HG03342 (cell line): ENCODE results near the gene PAK6.

Source experiments
- ATAC-seq: cut with Tn5 transposase; IDR thresholded peaks from one replicate; pipeline ENCODE4 v1.9.1; 2021; ENCODE audit warnings: mild to moderate bottlenecking, moderate library complexity; ENCODE audit not compliant: unreplicated experiment

PAK6 gene

DNA sequence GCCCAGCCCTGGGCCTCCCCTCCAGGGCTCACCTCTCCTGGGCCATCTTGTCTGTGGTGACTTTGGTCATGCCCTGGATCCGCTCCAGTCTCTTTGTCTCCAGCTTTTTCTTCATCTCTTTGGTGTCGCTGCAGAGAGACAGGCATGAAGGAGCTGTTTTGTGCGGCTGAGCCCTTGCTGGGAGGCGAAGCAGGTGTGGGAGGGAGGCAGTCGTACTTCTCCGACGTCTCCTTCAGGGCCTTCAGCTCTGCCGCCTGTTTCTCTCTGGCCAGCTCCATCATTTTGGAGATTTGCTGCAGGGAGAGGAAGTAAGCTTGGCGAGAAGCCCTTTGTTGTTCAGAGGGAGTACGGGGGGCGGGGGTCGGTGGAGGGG, 51.7 kb downstream of the PAK6 start:
- ATAC-seq: no peak

DNA sequence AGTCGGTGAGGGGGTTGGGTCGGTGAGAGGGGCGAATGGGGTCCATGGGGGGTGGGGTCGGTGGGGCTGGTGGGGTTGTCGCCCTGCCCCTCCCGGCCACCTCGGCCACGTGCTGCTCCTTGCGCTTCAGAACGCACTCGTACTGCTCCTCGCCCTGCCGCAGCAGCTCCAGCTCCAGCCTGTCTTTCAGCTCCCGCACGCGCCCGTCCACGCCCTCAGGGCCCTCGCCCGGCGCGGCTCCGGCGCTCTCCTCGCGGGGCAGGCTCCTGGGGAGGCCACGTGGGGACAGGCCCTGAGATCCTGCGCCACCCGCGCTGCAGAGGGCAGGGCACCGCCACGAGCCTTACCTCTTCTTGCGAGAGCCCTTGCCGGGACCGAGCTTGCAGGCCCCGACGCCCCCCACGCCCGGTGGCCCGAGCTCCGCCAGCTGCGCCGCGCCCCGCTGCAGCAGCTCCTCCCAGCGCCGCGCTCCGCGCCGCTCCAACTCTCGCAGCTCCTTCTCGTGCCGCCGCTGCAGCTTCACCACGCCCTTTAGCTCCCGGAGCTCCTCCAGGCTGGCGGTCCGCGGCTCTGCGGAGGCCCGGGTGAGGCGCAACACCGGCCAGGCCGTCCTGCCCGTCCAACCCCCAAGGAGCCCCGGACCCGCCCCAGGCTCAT, 52.2 kb downstream of the PAK6 start:
- ATAC-seq: no peak

DNA sequence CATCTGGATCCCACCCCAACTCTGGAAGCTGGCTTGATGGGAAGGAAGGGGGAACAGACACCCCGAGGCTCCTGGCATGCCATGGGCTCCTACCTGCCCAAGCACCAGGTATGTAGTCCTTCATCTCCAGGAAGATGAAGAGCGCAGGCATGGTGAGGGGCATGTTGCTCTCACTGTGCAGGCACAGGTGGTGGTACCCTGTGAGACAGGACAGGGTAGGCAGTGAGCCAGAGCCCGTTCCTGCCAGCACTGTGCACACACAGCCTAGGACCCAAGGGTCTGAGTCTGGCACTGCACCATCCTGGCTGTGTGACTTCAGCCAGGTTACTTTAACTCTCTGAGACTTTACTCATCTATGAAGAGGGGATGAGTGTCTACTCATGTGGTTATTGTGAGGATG, 53.4 kb downstream of the PAK6 start:
- ATAC-seq: no peak

DNA sequence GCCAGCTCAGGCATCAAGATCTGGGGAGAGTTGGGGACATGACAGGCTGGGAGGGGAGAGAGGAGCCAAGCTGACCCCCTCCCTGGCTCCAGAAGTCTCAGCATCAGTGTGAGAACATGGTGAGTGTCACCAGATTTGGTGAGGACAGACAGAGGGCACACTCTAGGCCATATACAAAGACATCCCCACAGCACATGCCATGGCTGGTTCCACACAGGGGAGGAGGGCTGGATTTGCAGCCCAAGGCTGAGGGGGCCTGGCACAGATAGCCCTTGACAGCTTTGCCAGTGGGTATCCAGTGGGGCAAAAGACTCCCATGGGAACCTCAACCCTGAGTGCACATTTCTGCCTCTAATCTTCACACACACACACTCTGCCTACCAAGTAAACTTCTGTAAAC, 54.1 kb downstream of the PAK6 start:
- ATAC-seq: no peak

DNA sequence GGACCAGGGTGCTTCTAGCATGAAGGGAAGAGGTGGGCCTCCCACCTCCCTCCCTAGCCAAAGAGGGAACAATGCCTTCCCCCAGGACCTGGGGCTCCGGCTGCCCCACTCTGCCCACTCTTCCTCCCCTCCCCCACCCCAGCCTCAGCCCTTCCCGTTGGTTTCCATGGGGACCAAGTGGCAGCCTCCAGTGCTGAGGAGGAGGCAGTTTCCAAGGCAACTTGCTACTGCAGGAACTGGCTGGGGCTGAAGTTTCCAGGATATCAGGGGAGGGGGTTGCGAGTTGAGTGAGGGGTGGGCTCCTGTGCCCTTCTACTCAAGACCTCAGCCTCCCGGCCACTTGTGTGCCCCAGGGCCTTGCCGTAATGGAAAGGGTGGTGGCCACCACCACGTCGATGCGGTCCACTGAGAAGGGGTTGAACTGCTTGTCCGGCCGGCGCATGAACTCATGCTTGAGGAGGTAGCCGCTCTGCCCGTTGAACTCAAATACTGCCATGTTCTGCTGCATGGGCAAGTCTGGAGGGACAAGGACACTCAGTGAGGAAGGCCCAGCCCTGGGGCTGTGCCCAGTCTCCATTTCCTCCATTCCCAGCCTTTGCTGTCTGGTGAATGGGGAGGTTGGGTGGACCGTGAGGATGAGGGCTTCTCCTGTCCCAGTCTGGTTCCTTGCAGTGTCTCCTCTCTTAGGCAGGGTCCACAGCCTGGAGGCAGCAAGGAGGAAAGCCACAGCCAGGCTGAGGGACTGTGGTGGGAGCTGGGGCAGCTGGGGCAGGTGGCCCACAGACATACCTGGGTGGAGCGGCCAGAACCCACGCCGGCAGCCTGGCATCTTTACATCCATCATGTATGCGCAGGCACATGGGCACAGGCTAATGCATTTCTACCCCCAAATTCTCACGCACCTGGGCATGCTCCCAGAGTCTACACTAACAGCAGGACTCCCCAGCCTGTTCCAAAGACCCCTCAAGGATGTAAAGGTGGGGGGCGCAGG, 55.3 kb downstream of the PAK6 start:
- ATAC-seq: no peak

DNA sequence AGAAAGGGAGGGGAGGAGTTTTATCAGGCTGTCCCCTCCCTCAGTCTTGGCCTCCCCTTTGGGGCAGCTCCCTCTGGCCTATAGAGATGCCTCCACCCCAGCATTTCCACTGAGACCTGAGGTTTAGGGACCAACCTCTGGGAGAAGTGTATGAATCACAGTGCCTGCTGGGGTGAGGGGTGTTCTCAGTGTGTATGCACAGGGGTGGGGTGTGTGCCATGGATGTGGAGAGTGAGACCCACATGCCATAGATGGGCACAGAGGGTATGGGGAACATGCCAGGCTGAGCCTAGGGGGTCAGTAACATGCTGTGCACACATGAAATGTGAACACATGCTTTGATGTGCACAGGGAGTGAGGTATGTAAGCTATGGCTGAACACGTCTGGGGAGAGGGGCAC, 56.4 kb downstream of the PAK6 start:
- ATAC-seq: no peak

DNA sequence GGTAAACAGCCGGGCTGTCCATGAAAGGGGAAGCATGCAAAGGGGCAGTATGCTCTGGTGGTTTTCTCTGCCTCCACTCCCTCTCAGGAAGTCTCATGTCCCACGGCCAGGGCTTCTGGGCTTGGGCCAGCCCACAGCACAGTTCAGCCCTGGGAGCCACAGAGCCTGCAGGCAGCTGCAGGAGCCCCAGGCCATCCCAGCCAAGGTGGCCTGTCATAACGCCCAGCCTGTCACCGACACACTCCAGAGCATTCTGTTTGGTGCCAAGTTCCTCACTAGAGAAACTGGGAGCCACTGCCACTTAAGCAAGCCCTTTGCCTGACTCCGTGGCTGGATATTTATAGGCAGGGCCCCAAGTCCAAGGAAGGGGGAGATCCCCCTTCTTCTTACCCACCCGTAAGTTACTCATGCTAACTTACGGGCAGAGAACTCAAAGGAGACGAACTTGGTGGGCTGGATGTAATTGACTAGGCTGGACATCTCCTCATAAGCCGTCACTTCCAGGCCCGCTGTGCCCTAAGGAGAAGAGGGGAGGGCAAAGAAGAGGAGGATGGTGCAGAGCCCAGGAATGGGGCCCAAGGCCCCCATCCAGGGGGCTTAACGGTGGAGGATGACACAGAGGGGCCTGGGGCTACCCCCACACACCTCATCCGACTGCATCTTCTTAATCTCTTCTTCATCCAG, 57.2 kb downstream of the PAK6 start:
- no peak for ATAC-seq

DNA sequence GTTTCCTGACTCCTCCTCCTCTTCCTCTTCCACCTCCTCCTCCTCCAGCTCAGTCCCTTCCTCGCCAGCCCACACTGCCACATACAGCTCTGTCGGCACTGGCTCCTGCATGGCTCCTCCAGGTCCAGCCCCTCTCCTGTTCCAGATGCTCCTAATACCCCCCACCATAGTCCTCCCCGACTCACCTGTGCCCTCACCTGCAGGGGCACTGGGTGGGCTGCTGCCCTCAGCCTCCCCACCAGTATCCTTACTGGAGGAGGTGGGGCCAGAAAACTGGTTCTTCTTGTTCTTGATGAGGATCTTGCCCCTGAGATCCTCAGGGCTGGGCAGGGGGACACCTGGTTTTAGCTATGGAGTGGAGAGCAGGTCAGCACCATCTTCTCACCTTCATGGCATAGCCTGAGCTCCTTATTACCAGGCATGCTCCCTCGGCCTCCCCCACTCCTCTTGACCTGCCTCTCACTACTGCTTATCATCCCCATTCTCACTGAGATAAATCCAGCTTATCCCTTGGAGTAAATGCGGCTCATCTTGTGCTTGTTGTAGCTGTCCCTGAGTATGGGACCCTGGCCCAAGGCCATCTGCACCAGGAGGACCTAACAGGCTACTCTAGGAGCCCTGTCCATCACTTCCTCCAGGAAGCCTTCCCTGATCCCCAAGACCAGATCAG, 57.8 kb downstream of the PAK6 start:
- no peak for ATAC-seq

DNA sequence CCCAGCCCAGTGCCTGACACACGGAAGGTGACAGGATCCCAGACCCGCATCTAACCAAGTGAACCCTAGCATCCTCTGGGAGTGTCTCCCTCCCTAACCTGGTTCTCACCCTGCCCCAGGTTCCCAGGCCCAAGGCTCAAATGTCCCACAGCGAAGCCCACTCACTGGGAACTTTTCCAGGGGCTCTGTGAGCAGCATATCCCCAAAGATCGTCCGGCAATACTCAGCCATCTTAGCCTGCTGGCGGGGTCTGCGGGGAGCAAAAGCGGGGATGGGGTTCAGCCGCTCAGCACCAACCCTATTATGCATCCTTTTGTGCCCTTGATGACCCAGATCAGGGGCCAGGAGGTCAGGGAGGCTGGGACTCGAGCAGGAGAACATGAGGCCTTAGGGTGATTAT, 58.5 kb downstream of the PAK6 start:
- no peak for ATAC-seq

DNA sequence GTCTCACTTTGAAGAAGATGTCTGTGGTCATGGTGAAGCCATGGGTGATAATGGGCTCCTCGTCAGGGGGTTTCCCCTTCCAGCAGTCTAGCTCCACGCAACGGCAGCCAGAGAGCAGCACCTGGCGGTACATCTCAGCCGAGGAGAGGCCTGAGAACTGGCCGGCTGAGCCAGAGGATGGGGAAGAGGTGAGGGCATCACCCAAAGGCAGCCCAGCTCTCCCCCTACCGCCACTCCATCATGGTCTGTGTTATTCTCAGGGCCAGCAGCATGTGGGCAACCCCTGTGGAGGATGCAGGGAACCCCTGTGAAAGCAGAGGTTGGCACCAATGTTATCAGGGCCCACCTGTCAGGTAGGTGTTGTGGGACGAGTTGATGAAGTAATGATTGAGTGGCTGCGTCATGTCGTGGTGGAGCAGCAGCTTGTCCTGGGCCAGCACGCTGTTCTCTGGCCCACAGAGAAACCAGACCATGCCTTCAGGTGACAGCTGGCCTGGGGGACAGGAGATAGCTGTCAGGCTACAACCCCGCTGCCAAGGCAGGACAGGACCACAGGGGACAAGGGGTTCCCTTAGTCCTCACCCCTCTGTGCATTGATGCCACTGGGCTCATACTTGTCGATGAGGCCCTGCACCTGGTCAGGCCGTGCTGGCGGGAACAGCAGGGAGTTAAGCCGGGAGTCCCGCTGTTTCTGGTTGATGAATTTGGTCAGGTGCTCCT, 59.5 kb downstream of the PAK6 start:
- no peak for ATAC-seq

DNA sequence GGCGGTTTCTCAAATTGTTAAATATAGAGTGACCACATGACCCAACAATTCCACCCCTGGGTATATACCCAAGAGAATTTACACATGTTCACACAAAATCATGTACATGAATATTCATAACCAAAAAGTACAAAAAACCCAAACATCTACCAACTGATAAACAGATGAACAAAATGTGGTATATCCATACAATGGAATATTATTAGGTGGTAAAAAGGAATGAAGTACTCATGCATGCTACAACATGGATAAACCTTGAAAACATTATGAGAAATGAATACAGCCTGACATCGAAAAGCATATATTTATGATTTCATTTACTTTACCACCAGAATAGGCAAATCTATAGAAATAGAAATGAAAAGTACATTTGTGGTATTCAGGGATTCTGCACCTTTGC, 61.5 kb downstream of the PAK6 start:
- no peak for ATAC-seq

DNA sequence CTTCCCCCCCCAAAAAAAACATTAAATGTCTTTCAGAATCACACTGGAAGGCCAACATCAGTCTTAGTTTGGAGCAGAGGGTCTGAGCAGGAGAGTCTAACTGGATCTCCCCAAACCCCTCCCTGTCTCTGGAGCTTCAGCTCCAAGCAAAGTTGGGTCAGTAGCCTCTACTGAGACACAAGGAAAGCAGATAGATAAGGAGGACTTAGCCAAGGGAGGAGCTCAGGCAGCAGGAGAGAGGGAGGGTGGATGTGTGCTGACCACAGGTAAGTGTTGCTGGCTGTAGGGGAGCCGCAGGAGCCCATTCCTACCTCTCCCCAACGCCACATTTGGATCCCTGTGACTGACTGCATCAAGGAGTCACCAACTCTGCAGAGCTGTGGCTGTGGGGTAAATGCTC, 61.9 kb downstream of the PAK6 start:
- no peak for ATAC-seq

DNA sequence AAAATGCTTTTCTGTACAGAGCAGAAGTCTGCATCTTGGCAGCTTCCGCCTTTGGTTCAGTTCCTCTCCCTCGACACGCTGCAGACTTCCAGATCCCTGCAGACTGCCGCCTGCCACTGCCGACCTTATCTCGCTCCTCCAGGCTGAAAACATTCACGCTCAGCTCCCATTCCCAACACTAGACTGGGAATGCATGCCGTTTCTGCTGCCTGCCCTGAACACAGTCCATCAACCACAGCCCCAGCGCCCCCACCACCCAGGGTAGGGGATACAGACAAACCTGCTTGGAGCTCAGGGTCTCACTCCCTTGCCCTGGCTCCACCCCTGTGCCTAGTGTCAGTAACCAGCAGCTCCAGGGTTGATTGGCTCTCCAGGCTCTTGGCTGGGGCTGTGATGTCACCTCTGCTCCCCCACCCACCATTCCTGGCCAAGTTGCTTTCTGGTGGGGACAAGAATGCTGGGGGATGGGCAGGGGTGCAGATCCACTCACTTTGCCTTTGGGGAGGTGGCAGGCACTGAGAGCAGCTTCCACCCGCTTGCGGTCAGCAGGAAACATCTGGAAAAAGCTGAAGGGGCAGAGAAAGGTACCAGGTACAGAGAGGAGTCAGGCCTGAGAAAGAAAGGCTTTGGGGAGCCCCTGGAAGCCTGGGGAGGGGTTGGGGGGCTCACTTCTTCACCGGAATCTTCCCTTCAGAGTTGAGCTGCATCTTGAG, 62.8 kb downstream of the PAK6 start:
- no peak for ATAC-seq

DNA sequence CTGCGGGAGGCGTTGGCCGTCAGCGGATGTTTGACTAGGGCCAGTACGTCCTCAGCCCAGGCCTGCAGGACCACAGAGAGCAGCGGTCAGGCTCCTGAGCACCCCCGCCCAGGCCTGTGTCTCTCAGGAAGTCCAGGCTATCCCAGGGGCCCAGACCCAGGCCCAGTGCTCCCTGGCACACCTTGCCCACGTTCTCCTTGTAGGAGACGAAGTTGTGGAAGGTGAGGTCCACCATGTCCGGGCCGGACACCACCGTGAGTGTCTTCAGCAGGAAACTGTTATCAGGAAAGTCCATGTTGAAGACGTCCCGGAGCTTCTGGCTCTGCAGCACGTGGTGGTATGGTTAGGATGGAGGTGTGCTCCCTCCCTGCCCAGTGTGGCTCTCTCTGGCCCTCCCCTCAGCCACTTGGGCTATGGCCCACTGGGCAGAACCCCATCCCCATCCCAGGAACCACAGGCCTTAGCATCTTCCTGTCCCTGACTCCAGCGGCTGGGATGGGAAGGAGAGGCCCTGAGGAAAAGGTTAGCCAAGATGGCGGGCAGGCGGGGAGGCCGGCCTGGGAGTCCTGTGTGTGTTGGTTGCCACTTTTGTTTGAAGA, 63.5 kb downstream of the PAK6 start:
- ATAC-seq: no peak

DNA sequence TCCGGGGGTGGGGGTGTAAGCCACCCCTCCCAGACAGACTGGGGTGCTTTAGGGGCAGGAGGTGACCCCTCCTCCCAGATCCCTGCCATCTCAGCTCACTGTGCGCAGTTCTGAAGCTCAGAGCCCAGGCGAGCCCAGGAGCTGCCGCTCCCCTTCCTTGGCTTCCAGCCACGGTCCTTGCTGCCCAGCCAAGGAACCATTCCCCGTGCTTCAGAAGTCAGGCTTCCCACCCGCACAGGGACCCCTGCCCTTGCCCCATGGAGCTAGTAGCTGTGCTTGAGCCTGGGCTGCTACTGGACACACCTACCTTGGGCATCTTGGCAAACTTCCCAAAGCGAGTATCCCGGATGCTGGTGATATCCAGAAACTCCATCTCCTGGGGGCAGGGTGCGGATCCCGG, 64.1 kb downstream of the PAK6 start:
- no peak for ATAC-seq

DNA sequence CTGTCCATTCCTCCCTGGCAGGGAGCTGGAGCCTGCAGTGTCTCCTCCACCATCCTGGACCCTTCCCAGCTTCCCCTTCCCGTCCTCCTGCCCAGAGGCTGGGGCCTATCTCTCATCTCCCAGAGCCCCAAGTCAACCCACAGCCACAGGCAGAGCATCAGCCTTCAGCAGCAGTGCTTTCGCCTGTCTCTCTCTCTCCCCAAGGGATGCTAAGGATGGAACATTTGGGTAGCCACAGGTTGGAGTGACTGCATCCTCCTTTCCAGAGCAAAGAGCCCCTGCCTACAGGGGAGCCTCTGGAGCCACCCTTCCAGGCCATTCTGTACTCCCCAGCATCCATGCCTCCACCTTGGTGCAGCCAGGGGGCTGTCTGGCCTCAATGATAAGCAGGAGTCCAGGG, 64.7 kb downstream of the PAK6 start:
- ATAC-seq: no peak

DNA sequence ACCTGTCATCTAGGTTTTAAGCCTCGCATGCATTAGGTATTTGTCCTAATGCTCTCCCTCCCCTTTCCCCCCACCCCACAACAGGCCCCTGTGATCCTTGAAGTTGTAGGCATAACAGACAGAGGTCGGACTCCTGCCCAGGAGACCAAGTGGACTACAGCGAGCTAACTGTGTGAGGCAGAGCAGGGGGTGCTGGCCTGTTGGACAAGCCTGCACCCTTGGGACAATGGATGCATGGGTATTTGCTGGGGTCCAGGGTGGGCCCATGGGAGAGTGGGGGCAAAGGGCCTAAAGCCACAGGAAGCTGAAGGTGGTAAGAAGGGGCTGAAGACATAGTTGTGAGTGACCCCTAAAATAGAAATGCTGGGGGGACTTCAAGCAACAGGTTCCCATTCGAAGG, 66.4 kb downstream of the PAK6 start:
- no peak for ATAC-seq

DNA sequence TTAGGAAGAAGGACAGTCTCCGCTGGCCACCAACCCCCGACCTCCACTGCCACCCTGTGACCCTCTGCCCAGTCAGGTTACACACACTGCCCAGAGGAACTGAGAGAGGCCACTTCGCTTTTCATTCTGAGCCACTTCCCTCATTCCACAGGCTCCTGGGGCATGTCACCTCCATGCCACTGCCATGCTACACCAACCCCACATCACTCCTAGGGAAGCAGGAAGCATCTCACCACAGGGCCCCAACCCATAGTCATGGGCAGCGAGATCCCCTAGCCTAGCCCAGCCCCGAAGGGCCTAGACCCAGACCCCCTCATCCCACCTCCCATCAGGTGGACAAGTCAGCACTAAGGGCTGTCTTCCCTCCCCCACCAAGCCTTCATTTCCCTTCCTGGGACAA, 67.5 kb downstream of the PAK6 start:
- no peak for ATAC-seq

DNA sequence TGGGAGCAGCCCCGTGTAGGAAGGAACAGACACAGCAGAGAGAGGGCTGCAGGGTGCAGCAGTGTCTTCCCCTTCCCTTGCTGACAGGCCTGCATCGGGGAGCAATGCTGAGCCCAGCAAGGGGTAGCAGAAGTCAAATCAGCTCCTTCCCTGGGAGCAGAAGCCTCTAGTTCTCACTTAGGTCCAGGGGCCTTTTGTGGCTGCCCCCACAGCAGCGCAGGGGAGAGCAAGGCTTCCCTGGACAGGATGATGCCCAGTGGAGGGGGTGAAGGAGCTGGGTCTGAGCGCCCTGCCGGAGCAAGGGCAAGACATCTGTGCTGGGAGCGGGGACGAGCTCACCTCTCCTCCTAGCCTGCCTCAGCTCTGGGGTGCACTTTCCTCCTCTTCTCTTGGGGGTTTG, 68.0 kb downstream of the PAK6 start:
- no peak for ATAC-seq
